Nephron progenitor cell (in vitro differentiated cells): ENCODE results near the gene HOXB3.

Experiments
- DNase-seq: peaks from one replicate; pipeline ENCODE4 v3.0.0; 2021
- H3K27ac Mint-ChIP-seq: 2 replicates; pipeline ENCODE4 v1.8.0; 2021; ENCODE audit warnings: mild to moderate bottlenecking, moderate library complexity, mixed read lengths
- H3K27me3 Mint-ChIP-seq: 2 replicates; pipeline ENCODE4 v1.8.0; 2021; ENCODE audit warnings: mild to moderate bottlenecking, low read depth, mixed read lengths; ENCODE audit not compliant: poor library complexity
- H3K36me3 Mint-ChIP-seq: 2 replicates; pipeline ENCODE4 v1.8.0; 2021; ENCODE audit warnings: low read depth, mixed read lengths
- H3K4me1 Mint-ChIP-seq: 2 replicates; pipeline ENCODE4 v1.8.0; 2021; ENCODE audit warnings: mixed read lengths
- H3K4me3 Mint-ChIP-seq: 2 replicates; pipeline ENCODE4 v1.8.0; 2021; ENCODE audit warnings: mild to moderate bottlenecking, moderate library complexity, mixed read lengths
- H3K9me3 Mint-ChIP-seq: 2 replicates; pipeline ENCODE4 v1.8.0; 2021; ENCODE audit warnings: mild to moderate bottlenecking, moderate library complexity, mixed read lengths
- CTCF ChIP-seq: fragments of 200-600 bp; sonication (generic); IDR thresholded peaks from 2 replicates; pipeline ENCODE4 v1.5.0; 2021; ENCODE audit warnings: antibody characterized with exemption

Gene HOXB3

GRCh38 chr17:48605409-48605919, 15.4 kb upstream of the HOXB3 start:
- Mint-ChIP-seq H3K36me3 (peaks cover 62% of the 10 kb centered on the region), H3K4me3 (peak overlapping the region; percentile 99), H3K4me1 (peaks cover 63% of the 10 kb centered on the region), H3K27ac (peak overlapping the region; percentile 100), H3K9me3 (no peaks in the 10 kb centered on the region), H3K27me3 (peaks cover 3% of the 10 kb centered on the region)
- no peak for DNase-seq
- TF ChIP-seq CTCF: no peak

- TF ChIP-seq CTCF: no peak
- Mint-ChIP-seq H3K4me3 (peak within 1 kb of the TSS; percentile 99), H3K27ac (peak within 1 kb of the TSS; percentile 100), H3K9me3 (no peaks in the 10 kb centered on the region), H3K27me3 (peaks cover 3% of the 10 kb centered on the region), H3K36me3 (peaks cover 68% of the 10 kb centered on the region), H3K4me1 (peaks cover 69% of the 10 kb centered on the region)
- DNase-seq: peak; percentile 62
These were observed 14.8 kb upstream of the HOXB3 start, which contains the start of gene HOXB6 for GRCh38 chr17:48604770-48605329. Gene HOXB6 (minus strand): TSS chr17:48604986. CDS start chr17:48598150, 6,836 bp downstream.

- Mint-ChIP-seq H3K27ac (peak overlapping the region; percentile 100), H3K9me3 (no peaks in the 10 kb centered on the region), H3K4me1 (peaks cover 70% of the 10 kb centered on the region), H3K4me3 (peak overlapping the region; percentile 99), H3K36me3 (peaks cover 75% of the 10 kb centered on the region), H3K27me3 (peaks cover 5% of the 10 kb centered on the region)
- TF ChIP-seq CTCF: no peak
- peak; percentile 57 for DNase-seq
These were observed 14.1 kb upstream of the HOXB3 start for GRCh38 chr17:48603959-48604769.

- peak overlapping the region; percentile 99 for H3K4me3 Mint-ChIP-seq
- peaks cover 89% of the 10 kb centered on the region for H3K36me3 Mint-ChIP-seq
- peaks cover 10% of the 10 kb centered on the region for H3K27me3 Mint-ChIP-seq
- H3K27ac Mint-ChIP-seq: peak overlapping the region; percentile 100
- peaks cover 61% of the 10 kb centered on the region for H3K4me1 Mint-ChIP-seq
- no peak for TF ChIP-seq CTCF
- H3K9me3 Mint-ChIP-seq: no peaks in the 10 kb centered on the region
- no peak for DNase-seq
These were observed 11.7 kb upstream of the HOXB3 start for GRCh38 chr17:48601539-48602425.

GRCh38 chr17:48601207-48601538, 11.1 kb upstream of the HOXB3 start:
- peaks cover 89% of the 10 kb centered on the region for H3K36me3 Mint-ChIP-seq
- peaks cover 58% of the 10 kb centered on the region for H3K4me1 Mint-ChIP-seq
- H3K27ac Mint-ChIP-seq: peak overlapping the region; percentile 100
- DNase-seq: no peak
- H3K9me3 Mint-ChIP-seq: no peaks in the 10 kb centered on the region
- H3K4me3 Mint-ChIP-seq: peak overlapping the region; percentile 99
- no peak for TF ChIP-seq CTCF
- peaks cover 10% of the 10 kb centered on the region for H3K27me3 Mint-ChIP-seq
